ENCODE results near the gene NR5A2. TPM values are rescaled to one million over a fixed set of nuclear protein-coding genes. Genes with fewer than 3 reads are reported as not detected.

Gene NR5A2
- total RNA-seq, 2 donors from 2014 or later, result 0.44 to 0.63 TPM

DNA sequence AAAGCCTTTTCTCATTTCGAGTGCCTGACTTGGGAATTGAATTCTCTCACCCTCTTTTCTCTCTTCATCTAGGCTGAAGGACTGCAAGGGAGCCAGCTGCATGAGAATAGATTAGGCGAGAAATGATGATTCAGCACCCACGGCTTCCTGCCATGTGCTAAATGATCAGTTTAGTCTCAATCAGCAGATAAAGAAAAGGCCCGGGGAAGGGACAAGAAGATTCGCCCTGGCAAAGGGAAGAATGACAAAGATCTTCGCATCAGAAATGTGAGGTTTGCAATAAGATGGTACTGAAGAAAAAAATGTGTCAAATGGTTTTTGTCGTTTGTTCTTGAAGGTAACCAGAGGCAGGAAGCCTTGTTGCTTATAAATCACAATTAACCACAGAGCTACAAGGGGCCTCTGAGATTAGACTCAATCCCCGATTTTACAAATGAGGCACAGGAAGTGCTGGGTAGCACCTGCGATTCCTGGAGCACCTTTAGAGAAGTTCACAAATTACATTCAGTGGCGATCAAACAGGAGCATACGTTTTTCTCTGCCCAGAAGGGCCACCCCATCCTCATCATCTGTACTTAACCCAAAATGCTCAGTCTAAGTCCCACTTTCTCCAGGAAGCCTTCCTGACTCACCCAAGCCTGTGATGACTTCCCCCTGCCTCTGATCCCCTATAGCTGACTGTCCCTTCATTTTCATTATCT, 198.9 kb downstream of the NR5A2 start:
- Histone ChIP-seq H3K36me3 (no peaks in the 10 kb centered on the region), H3K27ac (no peak overlapping the region), H3K9me3 (no peaks in the 10 kb centered on the region), H3K4me1 (peaks cover 0 to 4% of the 10 kb centered on the region in 2 donors), H3K4me3 (no peak overlapping the region), H3K27me3 (no peaks in the 10 kb centered on the region)
- TF ChIP-seq, protein P1, sequence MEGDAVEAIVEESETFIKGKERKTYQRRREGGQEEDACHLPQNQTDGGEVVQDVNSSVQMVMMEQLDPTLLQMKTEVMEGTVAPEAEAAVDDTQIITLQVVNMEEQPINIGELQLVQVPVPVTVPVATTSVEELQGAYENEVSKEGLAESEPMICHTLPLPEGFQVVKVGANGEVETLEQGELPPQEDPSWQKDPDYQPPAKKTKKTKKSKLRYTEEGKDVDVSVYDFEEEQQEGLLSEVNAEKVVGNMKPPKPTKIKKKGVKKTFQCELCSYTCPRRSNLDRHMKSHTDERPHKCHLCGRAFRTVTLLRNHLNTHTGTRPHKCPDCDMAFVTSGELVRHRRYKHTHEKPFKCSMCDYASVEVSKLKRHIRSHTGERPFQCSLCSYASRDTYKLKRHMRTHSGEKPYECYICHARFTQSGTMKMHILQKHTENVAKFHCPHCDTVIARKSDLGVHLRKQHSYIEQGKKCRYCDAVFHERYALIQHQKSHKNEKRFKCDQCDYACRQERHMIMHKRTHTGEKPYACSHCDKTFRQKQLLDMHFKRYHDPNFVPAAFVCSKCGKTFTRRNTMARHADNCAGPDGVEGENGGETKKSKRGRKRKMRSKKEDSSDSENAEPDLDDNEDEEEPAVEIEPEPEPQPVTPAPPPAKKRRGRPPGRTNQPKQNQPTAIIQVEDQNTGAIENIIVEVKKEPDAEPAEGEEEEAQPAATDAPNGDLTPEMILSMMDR (IDR thresholded peaks at IDR 0.05), result no peak
- no peak for DNase-seq (ENCODE audit: low spot score)

DNA sequence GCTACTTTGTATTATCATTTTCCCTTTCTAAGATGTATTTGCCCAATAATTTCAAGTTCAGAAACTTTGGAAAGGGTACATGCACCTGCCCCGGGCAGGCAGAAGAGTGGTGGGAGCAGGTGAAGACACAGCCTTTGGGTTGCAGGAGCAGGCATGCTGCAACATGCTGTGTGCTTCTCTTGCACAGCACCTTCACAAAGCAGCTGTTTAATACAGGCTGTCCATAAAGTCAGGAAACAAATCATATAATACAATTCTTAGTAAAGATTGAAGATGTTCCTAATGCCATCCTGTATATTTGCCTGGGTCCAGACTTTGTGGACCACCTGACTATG, 199.4 kb downstream of the NR5A2 start:
- DNase-seq (ENCODE audit: low spot score), result no peak
- no peak overlapping the region for H3K4me3 ChIP-seq

More for the DNA sequence above, 199.4 kb downstream of the NR5A2 start:
- H3K27me3 ChIP-seq, result no peaks in the 10 kb centered on the region
- no peaks in the 10 kb centered on the region for H3K36me3 ChIP-seq
- no peaks in the 10 kb centered on the region for H3K9me3 ChIP-seq
- no peak overlapping the region for H3K27ac ChIP-seq
- TF ChIP-seq, protein P1 (IDR thresholded peaks at IDR 0.05), result no peak
- peaks cover 0 to 4% of the 10 kb centered on the region in 2 donors for H3K4me1 ChIP-seq
